ENCODE results near the gene ENDOV. TPM values are rescaled to one million over a fixed set of nuclear protein-coding genes. Genes with fewer than 3 reads are reported as not detected.

ENDOV gene
- total and polyA plus RNA-seq, 2 of the 13 experiments (the other 11 are each of a cell fraction or from before 2014, with no cell fraction given), result 15.1 to 17.1 TPM

DNA sequence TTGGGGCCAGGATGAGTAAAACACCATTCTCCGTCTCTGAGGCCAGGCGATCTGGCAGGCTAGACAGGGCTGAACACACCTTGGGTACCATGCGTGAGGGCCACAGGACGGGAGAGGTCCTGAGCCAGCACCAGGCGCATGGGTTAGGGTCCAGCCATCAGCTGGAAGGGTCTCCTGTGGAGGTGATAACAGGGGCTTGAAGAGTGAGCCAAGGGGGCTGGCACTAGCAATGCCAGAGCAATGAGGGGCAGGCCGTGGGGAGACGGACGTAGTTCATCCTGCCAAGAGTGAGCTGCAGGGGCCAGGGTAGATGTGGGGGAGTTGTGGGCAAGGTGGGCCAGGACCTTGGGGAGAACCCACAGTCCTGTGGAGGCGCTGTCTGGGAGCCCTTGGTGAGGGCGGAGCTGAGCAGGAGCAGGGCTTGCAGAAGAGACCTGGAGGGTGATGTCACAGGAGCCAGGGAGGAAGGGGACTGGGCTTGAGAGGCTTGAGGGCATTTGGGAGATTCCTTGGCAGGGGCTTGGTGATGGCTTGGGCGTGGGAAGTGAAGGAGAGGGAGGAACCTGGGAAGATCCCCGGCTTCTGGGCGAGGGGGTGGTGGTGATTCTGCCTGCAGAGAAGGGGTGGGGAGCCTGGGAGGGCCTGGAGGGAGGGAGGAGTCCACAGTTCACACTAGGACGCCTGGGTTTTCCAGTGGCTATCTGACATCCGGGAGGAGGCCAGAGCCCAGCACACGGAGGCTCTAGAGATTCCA, 67.8 kb downstream of the ENDOV start:
- Histone ChIP-seq H4K20me1 (ENCODE audit: insufficient read depth, low read length) (0 out of 2 replicates have a peak, but pooled peaks cover 3% of the 10 kb centered on the region), H3K36me3 (replicated peaks in 1 of 2; ENCODE audit: control insufficient read depth in 1 of 2, insufficient read depth in 2 of 2, low read length in 2 of 2) (no peaks in the 10 kb centered on the region), H3K27ac (ENCODE audit: extremely low read length, insufficient read depth, low read length) (no peak overlapping the region), H3K4me3 (replicated peaks in 1 of 3; ENCODE audit: insufficient read depth in 1 of 3, low read depth in 2 of 3, low read length in 3 of 3) (no peak overlapping the region), H3K79me2 (ENCODE audit: insufficient read depth, low read length) (no peaks in the 10 kb centered on the region), H3K9me3 (ENCODE audit: low read length) (no peaks in the 10 kb centered on the region), H2AFZ (ENCODE audit: low read length) (no peak overlapping the region), H3K4me2 (ENCODE audit: low read depth, low read length) (no peak overlapping the region), H3K9ac (ENCODE audit: insufficient read depth, low read depth, low read length) (no peak overlapping the region), H3K27me3 (ENCODE audit: control insufficient read depth in 1 of 2, insufficient read depth in 2 of 2, low read length in 2 of 2) (peaks cover 36 to 93% of the 10 kb centered on the region in 2 experiments), H3K4me1 (ENCODE audit: insufficient read depth, low read length) (peaks cover 14% of the 10 kb centered on the region; the same call in 1 of the 2 replicates)
- DNase-seq (ENCODE audit: low spot score) (no peak), ATAC-seq (no peak), FAIRE-seq (no peak)
- intact Hi-C loops (cut with micrococcal nuclease; ENCODE audit: unreplicated experiment), result no loop called here
- POLR2A ChIA-PET, result no interaction called here
- CTCF ChIA-PET (ENCODE audit: low intra/inter-chr PET ratio, low total read pairs), result no interaction called here
- no TSS peak for BruUV-seq (replicated peaks)
- TF ChIP-seq, protein P1, sequence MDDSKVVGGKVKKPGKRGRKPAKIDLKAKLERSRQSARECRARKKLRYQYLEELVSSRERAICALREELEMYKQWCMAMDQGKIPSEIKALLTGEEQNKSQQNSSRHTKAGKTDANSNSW (CRISPR knock-in tag; IDR thresholded peaks at IDR 0.05; ENCODE audit: borderline replicate concordance), result no peak
- no peak for TF ChIP-seq ZNF7 (CRISPR knock-in tag; IDR thresholded peaks at IDR 0.05)
- no peak for TF ChIP-seq XRCC5 (optimal IDR thresholded peaks at IDR 0.05; ENCODE audit: low read length)
- no peak for TF ChIP-seq TOPORS (CRISPR knock-in tag; IDR thresholded peaks at IDR 0.05)
- TF ChIP-seq RBM39 (IDR thresholded peaks at IDR 0.05; ENCODE audit: low read depth, low read length, poor library complexity, severe bottlenecking), result no peak
- TF ChIP-seq, protein P2, sequence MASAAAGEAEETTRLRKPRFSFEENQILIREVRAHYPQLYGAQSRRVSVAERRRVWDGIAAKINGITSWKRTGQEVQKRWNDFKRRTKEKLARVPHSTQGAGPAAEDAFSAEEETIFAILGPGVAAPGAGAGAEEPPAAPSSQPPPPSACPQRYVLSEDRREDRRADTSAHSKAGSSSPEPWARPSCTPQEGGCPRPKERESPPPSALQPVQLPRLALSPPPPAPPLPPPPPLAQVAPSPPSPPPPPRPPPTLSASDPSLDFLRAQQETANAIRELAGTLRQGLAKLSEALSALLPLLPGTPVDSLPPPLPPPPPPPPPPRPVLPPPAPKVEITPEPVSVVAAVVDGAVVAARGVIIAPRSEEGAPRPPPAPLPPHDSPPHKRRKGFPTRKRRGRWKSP (CRISPR knock-in tag; IDR thresholded peaks at IDR 0.05), result no peak
- TF ChIP-seq ERF (CRISPR knock-in tag; IDR thresholded peaks at IDR 0.05), result no peak
- TF ChIP-seq SMARCC2 (IDR thresholded peaks at IDR 0.05), result no peak
- TF ChIP-seq ZNF678 (CRISPR knock-in tag; IDR thresholded peaks at IDR 0.05), result no peak
- TF ChIP-seq PHF5A (CRISPR knock-in tag; IDR thresholded peaks at IDR 0.05; ENCODE audit: low read depth, unreplicated experiment), result no peak
- TF ChIP-seq ZC3H13 (CRISPR knock-in tag; IDR thresholded peaks at IDR 0.05), result no peak
- TF ChIP-seq ZNF160 (CRISPR knock-in tag; IDR thresholded peaks at IDR 0.05), result no peak
- TF ChIP-seq ZNF547 (CRISPR knock-in tag; IDR thresholded peaks at IDR 0.05), result no peak
- TF ChIP-seq, protein P3, sequence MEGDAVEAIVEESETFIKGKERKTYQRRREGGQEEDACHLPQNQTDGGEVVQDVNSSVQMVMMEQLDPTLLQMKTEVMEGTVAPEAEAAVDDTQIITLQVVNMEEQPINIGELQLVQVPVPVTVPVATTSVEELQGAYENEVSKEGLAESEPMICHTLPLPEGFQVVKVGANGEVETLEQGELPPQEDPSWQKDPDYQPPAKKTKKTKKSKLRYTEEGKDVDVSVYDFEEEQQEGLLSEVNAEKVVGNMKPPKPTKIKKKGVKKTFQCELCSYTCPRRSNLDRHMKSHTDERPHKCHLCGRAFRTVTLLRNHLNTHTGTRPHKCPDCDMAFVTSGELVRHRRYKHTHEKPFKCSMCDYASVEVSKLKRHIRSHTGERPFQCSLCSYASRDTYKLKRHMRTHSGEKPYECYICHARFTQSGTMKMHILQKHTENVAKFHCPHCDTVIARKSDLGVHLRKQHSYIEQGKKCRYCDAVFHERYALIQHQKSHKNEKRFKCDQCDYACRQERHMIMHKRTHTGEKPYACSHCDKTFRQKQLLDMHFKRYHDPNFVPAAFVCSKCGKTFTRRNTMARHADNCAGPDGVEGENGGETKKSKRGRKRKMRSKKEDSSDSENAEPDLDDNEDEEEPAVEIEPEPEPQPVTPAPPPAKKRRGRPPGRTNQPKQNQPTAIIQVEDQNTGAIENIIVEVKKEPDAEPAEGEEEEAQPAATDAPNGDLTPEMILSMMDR (CRISPR knock-in tag; IDR thresholded peaks at IDR 0.05), result no peak
- WGBS (ENCODE audit: low lambda C conversion rate), result 23% methylated on average over 16 of the region's 16 CpGs
- in situ Hi-C loops (cut with HindIII; ENCODE audit: extremely low pct_ligation_motif_present, low pct_unique_long_range_greater_than_20kb), result no loop called here
